ENCODE results near the gene AKAP17A.

Gene AKAP17A

GRCh38 chrX:1584237-1585011 is 7.0 kb upstream of the AKAP17A start:
- no peaks in the 10 kb centered on the region for H3K27me3 ChIP-seq (ENCODE audit: insufficient read depth, poor library complexity, severe bottlenecking)
- peaks cover 3% of the 10 kb centered on the region for H3K4me1 ChIP-seq (ENCODE audit: insufficient read depth, poor library complexity, severe bottlenecking)
- ATAC-seq (ENCODE audit: low read depth) (no peak), DNase-seq (ENCODE audit: low spot score) (no peak)
- no peak overlapping the region for H3K27ac ChIP-seq (ENCODE audit: poor library complexity, severe bottlenecking)
- no peaks in the 10 kb centered on the region for H3K9me3 ChIP-seq (ENCODE audit: severe bottlenecking)
- H3K36me3 ChIP-seq (ENCODE audit: low read depth): no peaks in the 10 kb centered on the region
- TF ChIP-seq, protein P1, sequence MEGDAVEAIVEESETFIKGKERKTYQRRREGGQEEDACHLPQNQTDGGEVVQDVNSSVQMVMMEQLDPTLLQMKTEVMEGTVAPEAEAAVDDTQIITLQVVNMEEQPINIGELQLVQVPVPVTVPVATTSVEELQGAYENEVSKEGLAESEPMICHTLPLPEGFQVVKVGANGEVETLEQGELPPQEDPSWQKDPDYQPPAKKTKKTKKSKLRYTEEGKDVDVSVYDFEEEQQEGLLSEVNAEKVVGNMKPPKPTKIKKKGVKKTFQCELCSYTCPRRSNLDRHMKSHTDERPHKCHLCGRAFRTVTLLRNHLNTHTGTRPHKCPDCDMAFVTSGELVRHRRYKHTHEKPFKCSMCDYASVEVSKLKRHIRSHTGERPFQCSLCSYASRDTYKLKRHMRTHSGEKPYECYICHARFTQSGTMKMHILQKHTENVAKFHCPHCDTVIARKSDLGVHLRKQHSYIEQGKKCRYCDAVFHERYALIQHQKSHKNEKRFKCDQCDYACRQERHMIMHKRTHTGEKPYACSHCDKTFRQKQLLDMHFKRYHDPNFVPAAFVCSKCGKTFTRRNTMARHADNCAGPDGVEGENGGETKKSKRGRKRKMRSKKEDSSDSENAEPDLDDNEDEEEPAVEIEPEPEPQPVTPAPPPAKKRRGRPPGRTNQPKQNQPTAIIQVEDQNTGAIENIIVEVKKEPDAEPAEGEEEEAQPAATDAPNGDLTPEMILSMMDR (IDR thresholded peaks at IDR 0.05; ENCODE audit: poor library complexity, severe bottlenecking): no peak
- no peak overlapping the region for H3K4me3 ChIP-seq (ENCODE audit: severe bottlenecking)

DNA sequence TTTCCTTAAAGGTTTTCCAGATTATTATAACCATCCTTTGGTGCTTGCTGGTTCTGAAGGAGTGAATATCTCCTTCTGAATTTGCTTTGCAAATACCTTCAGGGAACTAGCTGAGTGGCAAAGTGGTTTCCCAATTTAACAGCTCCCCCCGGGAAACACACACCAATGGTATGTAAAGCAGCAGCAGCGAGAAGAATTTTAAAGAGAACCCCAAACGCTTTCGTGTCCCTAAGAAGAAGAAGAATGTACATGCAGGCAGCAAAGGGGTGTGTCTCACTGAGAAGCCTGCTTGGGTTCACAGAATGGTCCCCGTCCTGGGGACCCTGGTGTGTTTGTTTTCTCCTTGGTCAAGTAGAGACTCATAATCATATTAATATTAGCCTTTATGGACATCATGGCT is 4.2 kb upstream of the AKAP17A start:
- peaks cover 3% of the 10 kb centered on the region for H3K4me1 ChIP-seq (ENCODE audit: insufficient read depth, poor library complexity, severe bottlenecking)
- TF ChIP-seq, protein P1 (IDR thresholded peaks at IDR 0.05; ENCODE audit: poor library complexity, severe bottlenecking): no peak
- H3K27ac ChIP-seq (ENCODE audit: poor library complexity, severe bottlenecking): no peak overlapping the region
- no peaks in the 10 kb centered on the region for H3K9me3 ChIP-seq (ENCODE audit: severe bottlenecking)
- no peaks in the 10 kb centered on the region for H3K36me3 ChIP-seq (ENCODE audit: low read depth)
- DNase-seq (ENCODE audit: low spot score) (no peak), ATAC-seq (ENCODE audit: low read depth) (no peak)
- H3K4me3 ChIP-seq (ENCODE audit: severe bottlenecking): no peak overlapping the region
- H3K27me3 ChIP-seq (ENCODE audit: insufficient read depth, poor library complexity, severe bottlenecking): no peaks in the 10 kb centered on the region

- peaks cover 3% of the 10 kb centered on the region for H3K4me1 ChIP-seq (ENCODE audit: insufficient read depth, poor library complexity, severe bottlenecking)
- no peaks in the 10 kb centered on the region for H3K9me3 ChIP-seq (ENCODE audit: severe bottlenecking)
- no peaks in the 10 kb centered on the region for H3K27me3 ChIP-seq (ENCODE audit: insufficient read depth, poor library complexity, severe bottlenecking)
- no peak overlapping the region for H3K4me3 ChIP-seq (ENCODE audit: severe bottlenecking)
- ATAC-seq (ENCODE audit: low read depth) (no peak), DNase-seq (ENCODE audit: low spot score) (no peak)
- TF ChIP-seq, protein P1 (IDR thresholded peaks at IDR 0.05; ENCODE audit: poor library complexity, severe bottlenecking): no peak
- peaks cover 20% of the 10 kb centered on the region for H3K36me3 ChIP-seq (ENCODE audit: low read depth)
- H3K27ac ChIP-seq (ENCODE audit: poor library complexity, severe bottlenecking): no peak overlapping the region
Observed at GRCh38 chrX:1589356-1590130, 1.9 kb upstream of the AKAP17A start.

GRCh38 chrX:1591863-1592469 is 562 bp downstream of the AKAP17A start:
- TF ChIP-seq, protein P1 (IDR thresholded peaks at IDR 0.05; ENCODE audit: poor library complexity, severe bottlenecking): no peak
- Histone ChIP-seq H3K4me3 (ENCODE audit: severe bottlenecking) (peak overlapping the region; percentile 64), H3K27ac (ENCODE audit: poor library complexity, severe bottlenecking) (peak overlapping the region; percentile 58), H3K4me1 (ENCODE audit: insufficient read depth, poor library complexity, severe bottlenecking) (peaks cover 3% of the 10 kb centered on the region), H3K9me3 (ENCODE audit: severe bottlenecking) (no peaks in the 10 kb centered on the region), H3K27me3 (ENCODE audit: insufficient read depth, poor library complexity, severe bottlenecking) (no peaks in the 10 kb centered on the region), H3K36me3 (ENCODE audit: low read depth) (peaks cover 40% of the 10 kb centered on the region)
- DNase-seq (ENCODE audit: low spot score) (no peak), ATAC-seq (ENCODE audit: low read depth) (peak; percentile 28; the same call in 2 of the 3 replicates)
